Mammary epithelial cell (primary cell): ENCODE results near the gene PCDHA10.

ENCODE experiments used
- EZH2 ChIP-seq: IDR thresholded peaks from 2 replicates; pipeline ENCODE4 v1.6.1; 2012; ENCODE audit warnings: low read length, inconsistent platforms, borderline replicate concordance
- TF ChIP-seq, protein P1 (sequence below), 2 donors: IDR thresholded peaks in 1 of 2; conservative IDR thresholded peaks in 1 of 2; 2 replicates each; pipeline ENCODE4 v1.5.1; 2011 to 2012; ENCODE audit warnings: inconsistent platforms in 2 of 2, low read length in 2 of 2, mild to moderate bottlenecking in 2 of 2, control low read depth in 1 of 2, low read depth in 1 of 2; ENCODE audit not compliant: insufficient read depth in 1 of 2; ENCODE audit errors: extremely low read depth in 1 of 2

GRCh38 chr5:140827704-140828361, 27.9 kb upstream of the PCDHA10 start, which contains the start of gene PCDHA6:
- no peak for TF ChIP-seq EZH2
- TF ChIP-seq, protein P1, sequence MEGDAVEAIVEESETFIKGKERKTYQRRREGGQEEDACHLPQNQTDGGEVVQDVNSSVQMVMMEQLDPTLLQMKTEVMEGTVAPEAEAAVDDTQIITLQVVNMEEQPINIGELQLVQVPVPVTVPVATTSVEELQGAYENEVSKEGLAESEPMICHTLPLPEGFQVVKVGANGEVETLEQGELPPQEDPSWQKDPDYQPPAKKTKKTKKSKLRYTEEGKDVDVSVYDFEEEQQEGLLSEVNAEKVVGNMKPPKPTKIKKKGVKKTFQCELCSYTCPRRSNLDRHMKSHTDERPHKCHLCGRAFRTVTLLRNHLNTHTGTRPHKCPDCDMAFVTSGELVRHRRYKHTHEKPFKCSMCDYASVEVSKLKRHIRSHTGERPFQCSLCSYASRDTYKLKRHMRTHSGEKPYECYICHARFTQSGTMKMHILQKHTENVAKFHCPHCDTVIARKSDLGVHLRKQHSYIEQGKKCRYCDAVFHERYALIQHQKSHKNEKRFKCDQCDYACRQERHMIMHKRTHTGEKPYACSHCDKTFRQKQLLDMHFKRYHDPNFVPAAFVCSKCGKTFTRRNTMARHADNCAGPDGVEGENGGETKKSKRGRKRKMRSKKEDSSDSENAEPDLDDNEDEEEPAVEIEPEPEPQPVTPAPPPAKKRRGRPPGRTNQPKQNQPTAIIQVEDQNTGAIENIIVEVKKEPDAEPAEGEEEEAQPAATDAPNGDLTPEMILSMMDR (conservative IDR thresholded peaks at IDR 0.05 in 1 of 2, IDR thresholded peaks at IDR 0.05 in 1 of 2; ENCODE audit: extremely low read depth in 1 of 2, insufficient read depth in 1 of 2, low read depth in 1 of 2, low read length in 2 of 2): peak; percentile 23 to 44
